Measurements from ENCODE around the gene FERMT2.
"Not testable (repeated sequence)": the region's sequence is repeated elsewhere in the genome, so short reads cannot be mapped to it uniquely, and the experiment has no call there.

Gene FERMT2

DNA sequence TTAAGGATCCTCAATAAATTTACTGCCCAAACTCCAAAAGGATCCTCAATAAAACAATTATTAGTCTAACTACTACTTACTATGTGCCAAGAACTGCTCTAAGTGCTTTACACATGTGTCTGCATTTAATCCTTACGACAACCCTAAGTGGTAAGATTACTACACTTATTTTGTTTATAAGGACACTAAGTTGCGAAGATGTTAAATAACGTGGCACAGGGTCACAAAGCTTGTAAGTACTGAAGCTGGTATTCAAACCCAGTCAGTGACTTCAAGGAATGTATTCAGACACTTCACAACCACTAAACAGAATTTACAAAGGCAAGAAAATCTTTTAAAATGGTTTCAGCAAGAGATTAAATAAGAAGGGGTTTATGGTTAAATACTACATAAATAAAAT, 13.0 kb downstream of the FERMT2 start:
- DNase-seq, result no peak

DNA sequence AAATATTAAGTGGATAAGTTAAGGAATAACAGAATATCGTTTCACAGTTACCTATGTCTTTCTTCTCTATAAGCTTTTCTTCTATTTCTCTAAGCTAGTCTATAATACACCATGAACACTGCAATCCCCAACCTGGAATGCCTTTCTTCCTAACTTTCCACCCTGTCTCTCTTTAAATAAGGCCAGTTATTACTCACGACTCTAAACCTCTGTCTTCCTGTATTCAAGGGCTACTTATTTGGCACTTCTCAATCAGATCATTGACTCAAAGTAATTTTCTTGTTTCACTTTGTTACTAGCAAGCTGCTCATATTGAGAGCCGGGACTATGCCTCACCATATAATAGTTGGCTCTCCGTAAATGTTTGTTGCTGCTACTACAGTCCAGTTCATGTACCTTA, 13.5 kb downstream of the FERMT2 start:
- no peak for DNase-seq

DNA sequence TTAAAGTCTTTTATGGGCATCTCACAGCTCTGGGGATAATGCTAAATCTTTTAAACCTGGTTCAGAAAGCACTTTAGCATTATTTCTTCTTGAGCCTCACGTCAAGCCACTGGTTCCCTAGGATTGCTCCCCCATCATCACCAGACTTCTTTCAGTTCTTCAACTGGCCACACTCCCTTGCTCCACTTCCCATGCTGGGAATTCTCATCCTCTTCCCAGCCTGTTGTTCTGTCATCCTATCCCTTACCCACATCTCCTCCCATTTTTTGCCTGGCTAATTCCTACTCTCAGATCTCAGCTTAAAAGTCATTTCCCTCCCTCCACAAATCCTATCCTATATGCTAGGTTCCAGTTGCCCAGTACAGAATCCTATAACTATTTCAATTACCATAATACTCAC, 14.4 kb downstream of the FERMT2 start:
- DNase-seq, result no peak

DNA sequence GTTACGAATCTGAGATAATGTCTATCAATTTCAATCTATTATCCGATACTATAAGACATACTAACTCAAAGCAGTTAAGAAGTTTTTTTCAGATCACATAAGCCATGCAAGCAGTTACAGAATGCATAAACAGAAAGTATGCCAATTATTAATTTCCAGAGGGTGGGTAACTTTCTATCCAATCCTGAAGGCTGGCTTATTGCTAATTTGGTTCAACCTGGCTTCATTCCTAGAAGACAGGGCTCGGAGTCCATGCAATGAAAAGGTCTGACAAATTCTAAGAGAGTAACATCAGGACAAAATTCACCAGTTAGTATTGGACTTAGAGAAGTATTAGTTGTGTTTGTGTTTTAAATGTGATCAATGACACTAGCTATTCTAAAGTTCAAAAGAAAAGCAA, 15.0 kb downstream of the FERMT2 start:
- no peak for DNase-seq

DNA sequence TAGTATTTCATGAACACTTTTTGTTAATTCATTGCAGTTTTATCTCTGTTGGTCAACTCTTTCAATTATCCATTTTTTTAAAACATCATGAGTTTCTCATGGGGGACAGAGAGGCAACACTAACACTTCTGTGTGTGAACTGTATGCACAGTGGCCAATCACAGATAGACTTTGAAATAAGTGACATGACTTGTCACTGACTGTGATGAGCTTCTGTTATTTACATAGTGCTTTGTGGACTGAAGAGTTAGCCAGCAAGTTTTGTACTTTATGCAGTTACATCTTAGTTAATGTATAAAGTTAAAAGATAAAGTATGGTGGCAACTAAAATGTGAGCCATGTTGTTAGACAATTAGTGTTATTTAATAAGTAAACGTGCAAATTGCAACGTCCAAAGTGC, 16.1 kb downstream of the FERMT2 start:
- no peak for DNase-seq

DNA sequence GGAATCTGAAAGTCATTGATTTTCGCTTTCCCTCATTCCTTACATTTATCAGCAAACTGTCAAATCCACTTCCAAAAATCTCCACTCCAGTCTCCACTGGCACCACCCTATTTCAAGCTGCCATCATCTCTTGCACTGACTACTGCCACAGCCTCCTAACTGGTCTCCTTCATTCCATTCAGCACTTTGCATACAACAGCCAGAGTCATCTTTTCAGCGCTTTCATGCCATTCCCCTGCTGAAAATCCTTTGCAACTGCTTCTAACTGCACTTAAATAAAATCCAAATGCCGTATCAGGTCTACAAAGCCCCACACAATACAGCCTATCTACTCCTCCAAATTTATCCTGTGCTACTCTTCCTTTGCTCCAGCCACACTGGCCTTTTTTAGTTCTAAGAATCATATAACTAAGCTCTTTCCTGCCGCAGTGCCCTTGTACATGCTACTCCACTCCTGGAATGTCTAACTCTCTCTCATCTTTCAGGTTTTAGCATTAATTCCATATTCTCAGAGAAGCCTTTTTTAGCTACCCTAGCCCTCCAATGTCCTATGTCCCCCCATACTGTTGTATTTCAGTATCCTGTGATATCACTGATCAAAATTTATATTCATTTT, 21.6 kb downstream of the FERMT2 start:
- no peak for DNase-seq

DNA sequence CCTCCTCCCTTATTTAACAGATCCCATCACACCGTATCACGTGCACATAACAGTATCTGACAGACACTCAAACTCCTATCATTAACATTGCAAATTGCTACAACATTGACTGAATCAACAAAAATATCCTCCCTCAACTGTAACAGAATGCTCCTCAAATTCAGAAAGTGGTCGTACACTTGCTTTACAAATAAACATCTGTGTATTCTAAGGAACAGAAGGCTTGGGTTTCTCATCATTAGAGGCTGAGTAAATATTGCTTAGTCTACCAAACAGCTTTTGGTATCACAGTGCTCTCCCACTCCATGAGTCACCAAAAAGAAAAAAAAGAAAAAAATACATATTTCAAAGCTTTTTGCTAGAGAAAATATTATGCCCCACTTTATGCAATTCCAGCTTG, 23.9 kb downstream of the FERMT2 start:
- no peak for DNase-seq

DNA sequence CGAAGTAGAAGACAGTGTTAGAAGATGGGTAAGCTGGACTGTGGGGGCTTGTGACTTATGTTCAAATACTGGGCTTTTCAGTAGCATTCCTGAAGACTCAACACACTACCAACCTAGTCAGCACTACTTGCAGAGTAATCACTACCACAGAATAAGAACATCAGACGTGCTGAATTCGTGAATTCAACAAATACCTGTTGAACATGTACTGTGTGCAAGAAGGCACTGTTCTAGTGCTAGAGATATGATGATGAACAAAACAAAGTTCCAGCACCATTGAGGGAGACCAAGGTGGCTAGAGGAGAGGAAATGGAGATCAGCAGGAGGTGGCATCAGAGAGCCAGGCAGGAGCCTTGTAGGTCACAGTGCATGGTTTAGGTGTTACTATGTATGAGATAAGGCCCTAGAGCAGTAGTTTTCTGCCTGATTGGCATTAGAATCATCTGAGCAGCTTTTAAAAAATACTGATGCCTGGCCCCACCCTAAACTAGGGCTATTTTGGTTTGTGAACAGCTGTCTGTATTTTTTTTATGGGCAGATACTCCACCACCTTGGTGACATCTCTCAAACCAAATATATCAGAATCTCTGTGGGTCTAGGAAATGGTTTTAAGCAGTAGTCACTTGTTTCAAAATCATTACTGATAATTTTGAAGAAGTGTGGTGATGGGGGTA, 26.8 kb downstream of the FERMT2 start:
- no peak for DNase-seq

DNA sequence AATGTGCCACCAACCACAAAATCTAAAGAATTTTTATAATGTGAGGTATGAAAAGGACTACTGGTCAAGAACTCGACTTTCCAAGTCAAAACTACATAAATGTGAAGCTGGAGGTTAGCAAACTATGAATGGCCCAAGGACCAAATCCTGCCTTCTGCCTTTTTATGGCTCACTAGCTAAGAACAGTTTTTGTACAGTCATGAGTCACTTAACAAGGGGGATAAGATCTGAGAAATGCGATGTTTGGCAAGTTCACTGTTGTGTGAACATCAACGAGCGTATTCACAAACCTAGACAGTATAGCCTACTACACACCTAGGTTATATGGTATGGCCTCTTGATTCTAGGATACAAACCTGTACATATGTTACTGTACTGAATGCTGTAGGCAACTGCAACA, 28.2 kb downstream of the FERMT2 start:
- DNase-seq, result no peak

DNA sequence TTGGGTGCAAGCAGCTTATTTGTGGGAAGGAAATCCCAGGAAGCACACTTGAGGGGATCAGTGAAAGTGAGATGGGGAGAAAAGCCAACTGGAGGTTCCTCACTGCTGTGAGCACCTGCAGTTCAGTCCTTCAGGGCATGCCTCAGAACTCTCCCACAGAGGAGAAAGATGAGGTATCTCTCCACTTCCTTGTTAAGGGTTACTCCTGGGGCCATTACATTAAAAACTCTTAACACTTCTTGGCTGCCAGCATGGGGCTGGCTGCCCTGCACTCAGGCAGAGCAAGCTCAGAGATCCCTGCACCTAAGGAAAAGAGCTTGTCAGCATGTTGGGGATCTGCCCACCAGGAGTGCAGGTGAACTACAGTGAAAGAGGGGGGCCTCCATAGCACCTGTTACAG, 28.8 kb downstream of the FERMT2 start:
- no peak for DNase-seq

DNA sequence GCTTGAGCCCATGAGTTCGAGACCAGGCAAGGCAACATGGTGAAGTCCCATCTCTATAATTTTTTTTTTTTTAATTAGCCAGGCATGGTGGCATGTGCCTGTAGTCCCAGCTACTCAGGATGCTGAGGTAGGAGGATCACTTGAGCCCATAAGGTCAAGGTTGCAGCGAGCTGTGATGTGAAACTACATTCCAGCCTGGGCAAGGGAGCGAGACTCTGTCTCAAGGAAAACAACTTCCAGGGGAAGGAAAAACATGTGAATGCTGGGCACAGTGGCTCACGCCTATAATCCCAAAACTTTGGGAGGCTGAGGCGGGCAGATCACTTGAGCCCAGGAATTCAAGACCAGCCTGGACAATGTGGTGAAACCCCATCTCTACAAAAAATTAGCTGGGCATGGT, 30.4 kb downstream of the FERMT2 start:
- not testable (repeated sequence) for DNase-seq

DNA sequence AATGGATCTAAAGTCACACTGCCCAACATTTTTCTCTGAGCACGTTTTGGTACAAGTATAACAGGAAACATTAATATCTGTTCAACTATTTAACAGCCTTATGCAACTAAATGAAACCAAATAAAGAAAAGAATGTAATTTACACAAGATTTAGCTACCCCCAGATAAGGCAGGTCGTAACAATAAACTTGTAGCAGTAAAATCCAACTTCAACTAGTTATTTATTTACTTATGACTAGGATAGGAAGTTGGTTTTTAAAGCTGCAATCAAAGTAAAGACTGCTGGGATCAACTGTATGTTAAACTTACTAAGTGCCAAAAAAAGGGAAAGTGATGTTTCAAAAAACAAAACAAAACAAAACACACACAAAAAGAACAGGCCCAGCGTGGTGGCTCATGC, 30.9 kb downstream of the FERMT2 start:
- DNase-seq, result no peak

DNA sequence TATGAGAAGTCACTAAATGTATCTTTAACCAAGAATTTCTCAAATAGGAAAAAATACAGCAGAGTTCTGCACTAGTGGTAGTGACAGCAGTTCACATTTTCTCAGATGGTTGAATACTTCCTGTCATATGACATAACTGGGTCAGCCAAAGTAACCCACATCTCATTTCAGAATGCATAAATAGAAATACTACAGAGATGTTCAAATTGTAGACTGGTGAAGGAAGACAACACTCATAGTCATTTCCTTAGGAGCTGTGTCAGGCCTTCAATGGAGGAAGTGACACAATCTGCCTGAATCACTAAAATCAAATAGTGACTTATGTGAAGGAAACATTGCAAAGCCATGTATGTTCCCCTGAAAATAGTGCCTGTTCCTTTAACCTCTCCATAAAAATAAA, 32.4 kb downstream of the FERMT2 start:
- no peak for DNase-seq

DNA sequence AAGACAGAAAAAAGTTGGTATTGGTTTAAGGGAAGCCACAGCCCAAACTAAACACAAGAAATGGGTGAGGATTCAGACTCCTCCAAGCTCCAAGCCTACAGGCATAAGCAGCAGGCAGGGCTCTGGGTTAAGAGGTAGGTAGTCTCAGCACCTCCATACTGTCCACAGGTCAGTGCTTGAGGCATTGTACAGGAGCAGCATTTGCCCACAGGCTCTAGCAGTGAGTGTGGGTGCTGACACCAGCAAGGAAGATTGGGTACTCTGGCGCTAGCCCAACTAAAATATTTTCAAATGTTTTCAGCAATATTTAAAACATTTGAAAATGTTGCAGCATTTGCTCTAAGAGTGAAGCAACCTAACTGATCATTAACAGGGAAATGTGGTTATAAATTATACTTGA, 33.1 kb downstream of the FERMT2 start:
- no peak for DNase-seq

DNA sequence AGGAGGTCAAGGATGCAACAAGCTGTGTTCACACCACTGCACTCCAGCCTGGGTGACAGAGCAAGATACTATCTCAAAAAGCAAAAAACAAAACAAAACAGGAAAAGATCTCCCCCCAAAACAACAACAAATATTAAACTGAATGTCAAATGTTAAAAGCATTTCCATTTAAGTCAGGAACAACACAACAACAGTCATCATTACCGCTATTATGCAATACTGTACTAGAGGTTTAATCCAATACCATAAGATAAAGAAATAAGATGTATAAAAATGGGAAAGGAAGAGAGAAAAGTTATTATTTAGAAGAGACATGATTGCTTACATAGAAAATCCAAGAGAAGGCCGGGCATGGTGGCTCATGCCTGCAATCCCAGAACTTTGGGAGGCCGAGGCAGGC, 36.6 kb downstream of the FERMT2 start:
- DNase-seq, result no peak

DNA sequence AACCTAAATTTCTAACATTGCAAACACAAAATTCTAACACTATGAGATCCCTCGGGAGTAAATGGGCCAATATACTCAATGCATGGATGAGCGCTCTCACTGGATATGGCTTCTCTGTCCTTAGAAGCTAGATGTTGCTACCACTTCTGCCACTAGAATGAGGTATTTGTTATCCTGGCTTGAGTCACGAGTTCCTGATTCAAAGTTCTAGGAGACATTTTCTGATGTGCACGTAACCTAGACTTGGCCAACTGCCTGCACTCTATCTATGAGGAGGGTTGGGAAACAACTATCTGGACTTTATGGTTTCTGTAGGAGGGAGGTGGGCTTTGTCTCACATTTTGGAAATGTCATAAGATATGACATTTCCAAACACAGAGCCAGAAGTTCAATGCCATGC, 37.6 kb downstream of the FERMT2 start:
- DNase-seq, result no peak

DNA sequence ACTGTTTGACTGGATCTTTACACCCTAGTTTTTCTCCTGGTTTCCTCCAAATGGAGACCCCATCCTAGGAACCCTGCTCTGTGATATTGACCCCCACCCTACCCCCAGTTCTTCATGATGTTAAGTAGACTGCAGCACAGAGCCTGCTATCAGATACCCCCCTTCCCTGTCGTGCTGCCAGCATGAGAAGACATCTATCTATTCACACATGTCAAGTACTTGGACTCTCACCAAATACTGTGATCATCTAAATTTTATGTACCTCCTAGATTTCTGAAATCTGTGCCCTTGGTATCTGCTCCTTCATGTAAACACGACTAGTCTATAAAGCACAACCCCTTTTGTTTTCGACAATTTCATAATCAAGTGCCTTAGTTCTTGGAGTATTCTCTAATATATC, 38.9 kb downstream of the FERMT2 start:
- no peak for DNase-seq

DNA sequence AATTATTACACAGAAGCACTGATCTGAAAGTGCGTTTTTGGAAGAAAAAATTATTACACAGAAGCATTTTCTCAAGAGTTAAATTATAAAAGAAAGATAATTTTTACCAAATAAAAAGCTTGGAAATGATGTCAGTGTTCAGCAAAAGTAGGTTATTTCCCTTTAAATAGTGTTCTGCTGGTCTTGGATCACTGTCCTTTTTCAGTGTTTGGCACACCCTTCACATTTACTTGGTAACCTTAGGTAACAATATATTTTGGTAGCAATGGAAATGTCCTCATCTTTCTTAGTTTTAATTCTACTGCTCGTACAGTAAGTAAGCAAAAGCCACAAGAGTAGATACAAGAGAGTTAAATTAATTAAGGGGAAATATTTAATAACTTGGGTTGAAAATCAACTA, 40.3 kb downstream of the FERMT2 start:
- DNase-seq, result no peak

DNA sequence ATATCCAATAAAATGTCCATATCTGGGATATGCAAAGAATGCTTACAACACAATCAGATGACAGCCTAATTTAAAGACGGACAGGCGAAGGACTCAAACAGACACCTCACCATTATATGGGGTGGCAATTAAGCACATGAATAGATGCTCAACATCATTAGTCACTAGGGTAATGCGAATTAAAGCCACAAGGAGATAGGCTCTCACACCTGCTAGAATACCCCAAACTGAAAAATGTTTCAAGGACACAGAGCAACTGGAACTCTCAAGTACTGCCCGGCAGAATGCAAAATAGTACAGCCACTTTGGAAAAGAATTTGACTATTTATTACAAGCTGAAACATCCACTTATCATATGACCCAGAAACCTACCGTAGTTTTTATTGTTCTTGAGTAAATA, 42.9 kb downstream of the FERMT2 start:
- no peak for DNase-seq

DNA sequence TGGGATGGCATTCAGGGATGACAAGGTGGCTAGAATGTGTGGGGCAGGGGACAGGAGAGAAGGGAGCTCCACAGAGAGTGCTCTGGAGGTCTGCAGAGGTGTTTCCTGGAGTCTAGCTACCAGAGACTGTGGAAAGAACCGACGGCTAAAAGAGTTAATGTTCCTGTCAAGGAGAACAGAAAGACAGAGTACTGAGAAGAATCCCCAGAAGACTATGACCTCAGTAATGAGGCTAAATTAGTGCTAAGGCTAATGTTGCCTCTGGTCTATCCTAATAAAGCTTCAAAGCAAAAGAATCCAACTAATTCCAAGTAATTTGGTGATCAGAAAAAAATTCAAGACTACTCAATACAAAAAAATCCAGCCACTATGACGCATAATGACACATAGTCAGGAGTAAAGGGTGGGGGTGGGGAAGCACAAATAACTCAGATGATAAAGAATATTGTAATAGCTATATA, 44.7 kb downstream of the FERMT2 start:
- no peak for DNase-seq

DNA sequence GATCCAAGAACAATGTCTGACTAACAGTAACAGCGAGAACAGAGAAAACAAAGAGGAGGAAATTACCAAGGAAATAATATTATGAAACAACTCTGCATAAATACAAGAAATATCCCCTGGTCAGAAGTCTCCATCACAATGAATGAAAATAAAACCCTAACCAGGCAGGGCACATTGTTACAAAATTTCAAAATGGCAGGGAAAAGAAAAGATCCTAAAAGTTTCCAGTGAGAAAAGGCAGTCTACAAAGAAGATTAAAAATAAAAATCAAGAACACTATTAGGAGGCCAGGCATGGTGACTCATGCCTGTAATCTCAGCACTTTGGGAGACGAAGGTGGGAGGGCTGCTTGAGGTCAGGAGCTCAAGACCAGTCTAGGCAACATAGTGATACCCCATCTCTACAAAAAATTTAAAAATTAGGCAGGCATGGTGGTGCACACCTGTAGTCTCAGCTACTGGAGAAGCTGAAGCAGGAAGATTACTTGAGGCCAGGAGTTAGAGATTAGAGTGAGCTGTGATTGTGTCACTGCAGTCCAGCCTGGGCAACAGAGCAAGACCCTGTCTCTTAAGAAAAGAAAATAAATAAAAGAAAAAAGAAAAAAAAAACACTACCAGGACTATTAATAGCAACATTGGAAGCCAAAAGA, 47.8 kb downstream of the FERMT2 start:
- DNase-seq, result no peak

DNA sequence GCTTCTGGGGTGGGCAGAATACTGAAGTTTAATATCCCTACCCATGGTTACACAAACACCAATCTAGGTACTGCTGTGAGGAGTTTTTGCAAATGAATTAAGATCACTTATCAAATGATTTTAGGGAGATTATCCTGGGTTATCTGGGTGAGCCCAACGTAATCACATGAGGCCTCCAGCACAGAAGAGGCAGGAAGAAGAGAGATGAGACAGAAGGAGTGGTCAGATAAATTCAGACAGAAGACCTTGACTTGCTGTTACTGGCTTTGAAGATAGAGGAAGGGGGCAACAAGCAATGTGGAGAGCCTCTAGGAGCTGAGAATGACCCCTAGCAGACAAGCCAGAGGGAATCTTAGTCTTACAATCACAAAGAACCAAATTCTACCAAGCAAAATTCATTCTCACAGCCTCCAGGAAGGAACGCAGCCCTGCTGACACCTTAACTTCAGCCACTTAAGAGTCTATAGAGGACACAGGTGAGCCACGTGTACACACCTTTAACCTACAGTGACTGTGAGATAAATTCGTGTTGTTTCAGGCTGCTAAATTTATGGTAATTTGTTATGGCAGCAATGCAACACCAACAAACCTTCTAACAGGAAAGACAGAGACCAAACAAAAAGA, 49.4 kb downstream of the FERMT2 start:
- no peak for DNase-seq

DNA sequence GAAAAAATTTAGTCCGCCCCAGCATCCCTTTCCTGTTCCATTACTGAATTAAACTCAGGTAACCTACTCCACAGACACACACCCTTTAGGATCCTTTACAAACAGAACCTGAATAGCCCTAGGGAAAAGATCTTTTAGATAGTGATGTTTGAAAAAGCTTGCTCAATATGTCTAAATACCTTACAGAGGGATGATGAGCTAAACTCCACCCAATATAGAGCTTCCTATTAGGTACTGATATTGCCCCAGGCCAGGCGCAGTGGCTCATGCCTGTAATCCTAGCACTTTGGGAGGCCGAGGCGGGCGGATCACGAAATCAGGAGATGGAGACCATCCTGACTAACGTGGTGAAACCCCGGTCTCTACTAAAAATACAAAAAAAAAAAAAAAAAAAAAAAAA, 50.1 kb downstream of the FERMT2 start:
- no peak for DNase-seq

DNA sequence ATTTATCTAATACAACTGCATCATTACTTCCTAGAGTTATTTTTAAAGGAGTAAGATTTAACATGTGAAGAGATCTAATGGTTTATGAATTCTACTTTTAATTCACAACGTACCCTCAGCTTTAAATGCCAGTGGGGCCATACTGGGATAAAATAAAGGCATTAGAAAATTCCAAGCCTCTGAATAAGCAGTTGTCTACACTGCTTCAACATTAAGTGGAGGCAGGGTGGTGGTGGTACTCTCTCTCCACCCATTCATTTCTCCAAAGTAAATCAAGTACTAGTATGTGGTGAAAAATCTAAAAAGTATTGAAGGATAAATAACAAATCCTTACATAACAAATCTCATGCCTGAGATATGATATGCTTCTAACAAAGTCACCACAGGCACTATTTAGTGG, 52.4 kb downstream of the FERMT2 start:
- DNase-seq, result no peak
